ENCODE results near the gene TEX14.

The TEX14 gene

DNA sequence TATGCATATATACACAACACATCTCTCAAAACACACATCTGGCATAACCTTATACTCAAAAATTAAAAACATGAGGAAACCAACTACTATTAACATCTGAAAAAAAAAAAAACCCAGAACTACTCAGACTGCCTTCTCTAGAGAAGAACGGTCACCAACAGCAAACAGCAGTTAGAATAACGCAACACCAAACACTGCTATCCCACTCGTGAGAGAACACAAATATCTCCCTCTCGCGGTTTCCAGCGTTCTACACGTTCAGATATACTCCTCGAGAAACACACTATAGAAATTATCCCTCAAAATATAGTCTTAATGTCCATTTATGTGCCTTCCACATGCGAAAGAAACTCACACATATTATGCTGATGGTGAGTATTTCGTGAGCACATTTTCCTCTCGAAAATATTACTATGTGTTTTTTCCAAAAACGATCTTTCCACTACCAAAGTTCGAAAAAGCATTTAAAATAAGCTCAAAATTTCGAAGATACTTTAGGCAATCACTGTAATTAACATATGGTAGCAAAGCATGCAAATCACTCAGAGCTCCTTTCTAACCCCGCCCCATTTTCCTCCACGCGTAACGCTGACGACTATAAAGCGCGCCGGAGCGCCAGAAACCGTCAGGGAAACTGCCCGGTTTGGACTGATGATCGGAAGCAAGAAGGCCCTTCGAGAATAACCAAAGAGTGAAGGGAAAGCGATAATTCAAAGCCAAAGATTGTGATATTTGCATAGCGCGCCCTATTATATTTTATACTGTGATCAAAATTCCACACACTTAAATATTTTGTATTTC, 60.1 kb downstream of the TEX14 start:
- DNase-seq (ENCODE audit: low spot score in 2 of 2) (peak; percentile 89 to 94), ATAC-seq (replicated peaks; ENCODE audit: extremely low read depth, poor library complexity, severe bottlenecking) (peak; percentile 92)
- H3K4me1 Mint-ChIP-seq, result no peaks in the 10 kb centered on the region
- no peak overlapping the region for H3K4me3 Mint-ChIP-seq
- H3K27ac Mint-ChIP-seq (ENCODE audit: low read depth), result no peak overlapping the region
- peaks cover 5% of the 10 kb centered on the region for H3K36me3 Mint-ChIP-seq (ENCODE audit: insufficient read depth)
- H3K9me3 Mint-ChIP-seq, result no peaks in the 10 kb centered on the region
- no peaks in the 10 kb centered on the region for H3K27me3 Mint-ChIP-seq

GRCh38 chr17:58630883-58631522, 60.8 kb downstream of the TEX14 start:
- no peak overlapping the region for H3K4me3 Mint-ChIP-seq
- no peaks in the 10 kb centered on the region for H3K4me1 Mint-ChIP-seq
- ATAC-seq (replicated peaks; ENCODE audit: extremely low read depth, poor library complexity, severe bottlenecking) (peak; percentile 34), DNase-seq (ENCODE audit: low spot score in 2 of 2) (peak in 1 of 2 donors; percentile 19)
- no peaks in the 10 kb centered on the region for H3K27me3 Mint-ChIP-seq
- no peak overlapping the region for H3K27ac Mint-ChIP-seq (ENCODE audit: low read depth)
- peaks cover 5% of the 10 kb centered on the region for H3K36me3 Mint-ChIP-seq (ENCODE audit: insufficient read depth)
- no peaks in the 10 kb centered on the region for H3K9me3 Mint-ChIP-seq

DNA sequence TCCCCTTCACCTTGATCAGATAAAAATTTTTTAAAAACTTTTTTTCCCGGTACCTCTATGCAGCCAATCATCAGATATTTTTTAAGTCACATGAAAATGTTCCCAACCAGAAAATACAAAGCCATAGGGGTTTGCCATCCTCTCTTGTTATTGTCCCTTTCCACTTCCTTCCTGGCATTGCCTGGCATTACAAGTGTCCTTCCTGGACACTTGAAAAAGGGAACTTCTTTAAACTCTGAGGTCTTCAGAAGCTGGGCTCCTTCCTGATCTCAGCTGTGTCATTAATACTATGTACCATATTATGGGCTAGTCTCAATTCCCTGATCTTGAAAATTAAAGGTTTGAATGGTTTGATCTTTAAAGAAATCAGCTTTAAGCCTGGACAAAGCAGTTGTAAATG, 64.9 kb downstream of the TEX14 start:
- Mint-ChIP-seq H3K27ac (ENCODE audit: low read depth) (no peak overlapping the region), H3K4me1 (no peaks in the 10 kb centered on the region), H3K4me3 (no peak overlapping the region), H3K9me3 (no peaks in the 10 kb centered on the region), H3K27me3 (no peaks in the 10 kb centered on the region), H3K36me3 (ENCODE audit: insufficient read depth) (no peaks in the 10 kb centered on the region)
- ATAC-seq (replicated peaks; ENCODE audit: extremely low read depth, poor library complexity, severe bottlenecking), result no peak
- DNase-seq (ENCODE audit: low spot score in 2 of 2), result no peak

DNA sequence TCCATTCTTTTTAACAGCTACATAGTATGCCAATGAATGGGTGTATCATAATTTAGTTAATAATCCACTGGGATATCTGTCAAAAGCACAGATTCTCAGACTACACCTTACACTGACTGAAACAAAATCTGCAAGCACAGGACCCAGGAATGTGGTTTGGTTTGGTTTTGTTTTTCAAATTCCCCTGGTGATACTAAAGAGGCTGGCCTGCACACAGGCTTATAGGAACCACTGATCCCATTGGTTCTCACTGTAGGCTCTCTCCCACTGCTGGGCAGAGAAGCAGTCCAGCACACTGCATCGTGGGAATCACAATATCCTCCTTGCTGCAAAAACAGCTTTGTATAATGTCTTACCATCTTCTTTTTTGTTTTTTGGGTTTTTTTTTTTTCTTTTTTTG, 67.1 kb downstream of the TEX14 start:
- H3K4me1 Mint-ChIP-seq, result no peaks in the 10 kb centered on the region
- no peaks in the 10 kb centered on the region for H3K9me3 Mint-ChIP-seq
- no peak overlapping the region for H3K4me3 Mint-ChIP-seq
- DNase-seq (ENCODE audit: low spot score in 2 of 2), result no peak
- no peaks in the 10 kb centered on the region for H3K27me3 Mint-ChIP-seq
- no peak overlapping the region for H3K27ac Mint-ChIP-seq (ENCODE audit: low read depth)
- ATAC-seq (replicated peaks; ENCODE audit: extremely low read depth, poor library complexity, severe bottlenecking), result no peak
- H3K36me3 Mint-ChIP-seq (ENCODE audit: insufficient read depth), result no peaks in the 10 kb centered on the region

DNA sequence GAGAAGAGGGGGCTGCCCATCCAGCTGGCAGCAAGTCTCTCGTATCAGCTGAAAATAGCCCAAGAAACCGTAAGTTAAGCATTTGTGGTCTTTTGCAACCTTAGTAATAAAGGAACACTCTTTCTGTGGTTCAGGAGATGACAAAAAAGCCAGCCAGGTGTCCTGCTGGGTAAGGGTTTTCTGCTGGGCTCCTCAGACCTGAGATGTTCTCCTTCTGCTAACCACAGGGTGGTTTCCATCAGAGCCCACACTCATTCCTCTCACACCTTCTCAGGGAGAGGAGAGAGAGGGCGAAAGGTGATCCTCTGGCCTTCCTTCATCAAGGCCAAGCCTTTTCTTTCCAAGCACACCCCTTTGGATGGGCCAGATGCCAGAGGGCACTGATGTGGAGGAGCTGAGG, 70.7 kb downstream of the TEX14 start:
- H3K36me3 Mint-ChIP-seq (ENCODE audit: insufficient read depth), result no peaks in the 10 kb centered on the region
- no peak for DNase-seq (ENCODE audit: low spot score in 2 of 2)
- no peak for ATAC-seq (replicated peaks; ENCODE audit: extremely low read depth, poor library complexity, severe bottlenecking)
- H3K4me1 Mint-ChIP-seq, result no peaks in the 10 kb centered on the region
- H3K27me3 Mint-ChIP-seq, result no peaks in the 10 kb centered on the region
- H3K4me3 Mint-ChIP-seq, result no peak overlapping the region
- no peak overlapping the region for H3K27ac Mint-ChIP-seq (ENCODE audit: low read depth)
- no peaks in the 10 kb centered on the region for H3K9me3 Mint-ChIP-seq

DNA sequence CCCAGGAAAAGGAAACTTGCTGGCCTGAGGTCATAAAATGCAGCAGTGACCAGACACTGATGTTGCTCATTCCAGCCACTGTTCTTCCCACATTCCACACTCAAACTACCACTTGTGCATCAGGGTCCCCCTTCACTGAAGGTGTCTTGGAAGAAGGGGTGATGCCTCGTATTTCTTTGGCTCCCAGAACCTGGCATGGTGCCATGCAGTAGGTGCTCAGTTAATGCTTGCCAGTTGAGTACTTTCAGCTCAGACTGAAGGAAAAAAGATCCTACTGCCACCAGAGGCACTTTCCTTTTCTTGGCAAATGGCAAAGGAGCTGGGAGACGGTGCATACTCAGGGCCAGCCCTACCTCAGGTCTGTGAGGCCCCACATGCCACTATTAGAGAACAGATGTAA, 73.5 kb downstream of the TEX14 start:
- Mint-ChIP-seq H3K4me1 (peaks cover 4% of the 10 kb centered on the region), H3K27ac (ENCODE audit: low read depth) (no peak overlapping the region), H3K36me3 (ENCODE audit: insufficient read depth) (no peaks in the 10 kb centered on the region), H3K9me3 (no peaks in the 10 kb centered on the region), H3K27me3 (no peaks in the 10 kb centered on the region), H3K4me3 (no peak overlapping the region)
- ATAC-seq (replicated peaks; ENCODE audit: extremely low read depth, poor library complexity, severe bottlenecking) (no peak), DNase-seq (ENCODE audit: low spot score in 2 of 2) (no peak)

GRCh38 chr17:58617563-58617962, 74.3 kb downstream of the TEX14 start:
- Mint-ChIP-seq H3K27ac (ENCODE audit: low read depth) (no peak overlapping the region), H3K27me3 (no peaks in the 10 kb centered on the region), H3K4me3 (no peak overlapping the region), H3K36me3 (ENCODE audit: insufficient read depth) (no peaks in the 10 kb centered on the region), H3K4me1 (peaks cover 4% of the 10 kb centered on the region), H3K9me3 (no peaks in the 10 kb centered on the region)
- no peak for ATAC-seq (replicated peaks; ENCODE audit: extremely low read depth, poor library complexity, severe bottlenecking)
- DNase-seq (ENCODE audit: low spot score in 2 of 2), result no peak

DNA sequence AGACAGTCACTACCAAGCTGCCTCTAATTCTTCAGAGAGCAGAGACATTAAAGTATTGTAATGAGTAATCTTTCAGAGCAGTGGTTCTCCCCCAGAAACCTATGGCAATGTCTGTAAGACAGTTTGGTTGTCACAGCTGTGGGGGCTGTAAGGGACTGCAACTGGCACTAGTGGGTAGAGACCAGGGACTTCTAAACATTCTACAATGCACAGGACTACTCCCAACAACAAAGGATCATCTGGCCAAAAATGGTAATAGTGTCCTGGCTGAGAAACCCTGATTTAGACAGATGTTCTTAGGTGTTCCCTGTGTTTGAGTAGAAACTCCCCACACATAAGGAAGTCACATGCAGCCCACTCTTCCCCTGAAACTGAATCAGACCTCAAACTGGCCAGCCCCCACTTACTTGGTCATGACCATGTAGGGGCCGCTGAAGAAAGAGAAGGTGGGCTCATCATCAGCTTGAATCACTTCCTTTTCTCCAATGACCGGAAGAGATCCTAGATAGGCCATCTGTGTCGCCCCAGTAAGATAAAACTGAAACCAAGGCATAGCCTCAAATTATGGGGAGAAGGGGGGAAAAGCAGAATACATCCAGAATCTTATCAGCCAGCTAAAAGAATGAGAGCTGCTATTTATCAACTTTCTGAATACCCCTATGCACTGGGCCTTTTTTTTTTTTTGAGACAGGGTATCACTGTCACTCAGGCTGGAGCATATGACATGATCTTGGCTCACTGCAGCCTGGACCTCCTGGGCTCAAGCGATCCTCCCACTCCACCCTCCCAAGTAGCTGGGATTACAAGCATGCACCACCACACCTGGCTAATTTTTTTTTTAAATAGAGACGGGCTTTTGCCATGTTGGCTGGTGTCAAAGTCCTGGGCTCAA, 75.8 kb downstream of the TEX14 start:
- H3K4me3 Mint-ChIP-seq, result no peak overlapping the region
- no peaks in the 10 kb centered on the region for H3K27me3 Mint-ChIP-seq
- ATAC-seq (replicated peaks; ENCODE audit: extremely low read depth, poor library complexity, severe bottlenecking) (no peak), DNase-seq (ENCODE audit: low spot score in 2 of 2) (no peak)
- no peak overlapping the region for H3K27ac Mint-ChIP-seq (ENCODE audit: low read depth)
- H3K4me1 Mint-ChIP-seq, result peaks cover 4% of the 10 kb centered on the region
- H3K9me3 Mint-ChIP-seq, result no peaks in the 10 kb centered on the region
- no peaks in the 10 kb centered on the region for H3K36me3 Mint-ChIP-seq (ENCODE audit: insufficient read depth)

GRCh38 chr17:58614859-58615459, 76.9 kb downstream of the TEX14 start:
- Mint-ChIP-seq H3K4me3 (no peak overlapping the region), H3K27me3 (no peaks in the 10 kb centered on the region), H3K4me1 (peaks cover 4% of the 10 kb centered on the region), H3K36me3 (ENCODE audit: insufficient read depth) (no peaks in the 10 kb centered on the region), H3K27ac (ENCODE audit: low read depth) (no peak overlapping the region), H3K9me3 (no peaks in the 10 kb centered on the region)
- DNase-seq (ENCODE audit: low spot score in 2 of 2), result no peak
- no peak for ATAC-seq (replicated peaks; ENCODE audit: extremely low read depth, poor library complexity, severe bottlenecking)

- no peak overlapping the region for H3K4me3 Mint-ChIP-seq
These were observed 80.5 kb downstream of the TEX14 start for GRCh38 chr17:58611331-58611730.

GRCh38 chr17:58606934-58607333, 84.9 kb downstream of the TEX14 start:
- H3K4me3 Mint-ChIP-seq, result no peak overlapping the region
- H3K36me3 Mint-ChIP-seq (ENCODE audit: insufficient read depth), result no peaks in the 10 kb centered on the region
- no peak overlapping the region for H3K27ac Mint-ChIP-seq (ENCODE audit: low read depth)
- no peak for ATAC-seq (replicated peaks; ENCODE audit: extremely low read depth, poor library complexity, severe bottlenecking)
- no peaks in the 10 kb centered on the region for H3K9me3 Mint-ChIP-seq
- DNase-seq (ENCODE audit: low spot score in 2 of 2), result no peak
- H3K4me1 Mint-ChIP-seq, result no peaks in the 10 kb centered on the region
- no peaks in the 10 kb centered on the region for H3K27me3 Mint-ChIP-seq

More at GRCh38 chr17:58611331-58611730, 80.5 kb downstream of the TEX14 start:
- no peak for ATAC-seq (replicated peaks; ENCODE audit: extremely low read depth, poor library complexity, severe bottlenecking)
- Mint-ChIP-seq H3K27ac (ENCODE audit: low read depth) (no peak overlapping the region), H3K4me1 (peaks cover 4% of the 10 kb centered on the region), H3K36me3 (ENCODE audit: insufficient read depth) (no peaks in the 10 kb centered on the region), H3K27me3 (no peaks in the 10 kb centered on the region), H3K9me3 (no peaks in the 10 kb centered on the region)
- no peak for DNase-seq (ENCODE audit: low spot score in 2 of 2)

- no peaks in the 10 kb centered on the region for H3K27me3 Mint-ChIP-seq
- ATAC-seq (replicated peaks; ENCODE audit: extremely low read depth, poor library complexity, severe bottlenecking) (no peak), DNase-seq (ENCODE audit: low spot score in 2 of 2) (no peak)
- H3K4me1 Mint-ChIP-seq, result no peaks in the 10 kb centered on the region
- no peaks in the 10 kb centered on the region for H3K9me3 Mint-ChIP-seq
- H3K4me3 Mint-ChIP-seq, result no peak overlapping the region
- no peak overlapping the region for H3K27ac Mint-ChIP-seq (ENCODE audit: low read depth)
- no peaks in the 10 kb centered on the region for H3K36me3 Mint-ChIP-seq (ENCODE audit: insufficient read depth)
These were observed 85.9 kb downstream of the TEX14 start for GRCh38 chr17:58605986-58606385.

All from central memory CD8-positive, alpha-beta T cell (primary cell).